Astrocyte (in vitro differentiated cells and primary cell): Measurements from ENCODE around the gene STK24.

Experiments used
- EZH2 ChIP-seq: IDR thresholded peaks from 2 replicates; pipeline ENCODE4 v1.6.1; 2012; ENCODE audit warnings: mild to moderate bottlenecking, low read length, inconsistent platforms; ENCODE audit not compliant: insufficient read depth
- TF ChIP-seq, protein P1 (sequence below): IDR thresholded peaks from 2 replicates; pipeline ENCODE4 v1.5.1; 2011; ENCODE audit warnings: low read depth, mild to moderate bottlenecking, inconsistent platforms, low read length, moderate library complexity; ENCODE audit not compliant: insufficient read depth

DNA sequence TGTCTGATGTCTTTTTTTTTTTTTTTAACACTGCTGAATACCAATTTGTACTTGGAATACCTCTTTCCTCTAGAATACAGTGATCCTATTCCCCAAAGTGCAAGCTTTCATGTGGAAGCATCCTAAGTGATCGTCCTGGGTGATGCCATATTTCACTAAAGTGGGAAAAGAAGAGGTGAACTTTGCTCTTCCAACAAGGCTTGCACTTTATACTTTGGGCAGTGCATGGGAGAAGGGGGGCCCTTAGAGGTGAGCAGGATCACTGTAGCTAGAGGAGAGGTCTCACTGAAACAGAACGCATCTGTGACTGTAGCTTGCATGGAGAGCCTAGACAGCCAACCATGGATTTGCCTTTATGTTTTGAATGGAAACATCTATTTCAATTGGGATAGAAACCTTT, 173.8 kb downstream of the STK24 start:
- TF ChIP-seq, protein P1, sequence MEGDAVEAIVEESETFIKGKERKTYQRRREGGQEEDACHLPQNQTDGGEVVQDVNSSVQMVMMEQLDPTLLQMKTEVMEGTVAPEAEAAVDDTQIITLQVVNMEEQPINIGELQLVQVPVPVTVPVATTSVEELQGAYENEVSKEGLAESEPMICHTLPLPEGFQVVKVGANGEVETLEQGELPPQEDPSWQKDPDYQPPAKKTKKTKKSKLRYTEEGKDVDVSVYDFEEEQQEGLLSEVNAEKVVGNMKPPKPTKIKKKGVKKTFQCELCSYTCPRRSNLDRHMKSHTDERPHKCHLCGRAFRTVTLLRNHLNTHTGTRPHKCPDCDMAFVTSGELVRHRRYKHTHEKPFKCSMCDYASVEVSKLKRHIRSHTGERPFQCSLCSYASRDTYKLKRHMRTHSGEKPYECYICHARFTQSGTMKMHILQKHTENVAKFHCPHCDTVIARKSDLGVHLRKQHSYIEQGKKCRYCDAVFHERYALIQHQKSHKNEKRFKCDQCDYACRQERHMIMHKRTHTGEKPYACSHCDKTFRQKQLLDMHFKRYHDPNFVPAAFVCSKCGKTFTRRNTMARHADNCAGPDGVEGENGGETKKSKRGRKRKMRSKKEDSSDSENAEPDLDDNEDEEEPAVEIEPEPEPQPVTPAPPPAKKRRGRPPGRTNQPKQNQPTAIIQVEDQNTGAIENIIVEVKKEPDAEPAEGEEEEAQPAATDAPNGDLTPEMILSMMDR: no peak
- no peak for TF ChIP-seq EZH2
